ENCODE results near the gene MYLIP.

Gene MYLIP

DNA sequence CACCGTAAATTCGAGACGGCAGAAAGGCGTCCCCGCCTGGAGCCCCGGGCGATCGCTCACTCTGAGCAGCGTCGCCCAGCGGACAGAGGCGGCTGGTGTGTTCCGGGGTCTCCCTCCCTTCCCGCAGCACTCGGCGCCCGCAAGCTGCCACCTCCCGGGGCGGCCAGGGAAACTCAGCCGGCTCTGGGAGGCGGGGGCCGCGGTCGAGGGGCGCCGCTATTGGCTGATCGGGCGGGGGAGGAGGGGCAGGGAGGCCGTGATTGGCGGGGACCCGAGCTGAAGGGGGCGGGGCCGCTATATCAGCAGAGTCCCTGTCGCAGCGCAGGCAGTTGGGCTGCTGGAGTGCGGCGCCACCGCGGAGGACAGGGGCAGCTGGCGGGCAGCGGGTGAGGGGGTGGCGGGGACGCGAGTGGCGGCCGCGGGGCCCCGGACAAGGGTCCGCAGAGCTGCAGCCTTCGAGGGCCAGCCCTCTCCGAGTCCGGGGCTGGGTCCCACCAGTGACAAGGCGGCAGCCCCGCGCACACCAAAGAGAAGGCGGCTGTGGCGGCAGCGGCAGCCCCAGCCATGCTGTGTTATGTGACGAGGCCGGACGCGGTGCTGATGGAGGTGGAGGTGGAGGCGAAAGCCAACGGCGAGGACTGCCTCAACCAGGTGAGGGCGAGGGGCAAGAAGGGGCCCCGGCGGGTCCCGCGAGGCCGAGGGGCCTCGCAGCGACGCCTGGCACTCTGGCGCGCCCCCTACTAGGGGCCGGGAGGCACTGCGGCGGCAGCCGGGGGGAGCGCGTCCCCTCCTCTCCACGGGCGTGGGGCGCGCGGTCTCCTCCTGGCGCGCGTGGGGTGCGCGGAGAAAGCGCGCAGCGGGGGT is at the start of gene MYLIP:
Gene MYLIP (plus strand): TSS at position 328 of the 864 bp plus-strand sequence. CDS start 237 bp downstream, at position 565.
- DNase-seq (ENCODE audit: low read depth), result peak; percentile 96

DNA sequence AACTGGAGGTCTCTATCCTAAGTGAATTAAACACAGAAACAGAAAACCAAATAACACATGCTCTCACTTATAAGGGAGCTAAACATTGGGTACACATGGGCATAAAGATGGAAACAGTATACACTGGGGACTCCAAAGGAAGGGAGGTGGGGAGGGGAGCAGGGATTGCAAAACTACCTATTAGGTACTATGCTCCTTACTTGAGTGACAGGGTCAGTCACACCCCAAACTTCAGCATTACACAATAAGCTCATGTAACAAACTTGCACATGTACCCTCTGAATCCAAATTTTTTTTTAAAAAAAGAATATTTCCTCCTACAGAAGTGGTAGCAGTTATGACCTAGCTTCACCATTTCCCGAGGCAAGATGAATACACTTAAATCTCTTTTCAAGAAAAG is 49.5 kb upstream of the MYLIP start:
- DNase-seq (ENCODE audit: low read depth), result no peak

DNA sequence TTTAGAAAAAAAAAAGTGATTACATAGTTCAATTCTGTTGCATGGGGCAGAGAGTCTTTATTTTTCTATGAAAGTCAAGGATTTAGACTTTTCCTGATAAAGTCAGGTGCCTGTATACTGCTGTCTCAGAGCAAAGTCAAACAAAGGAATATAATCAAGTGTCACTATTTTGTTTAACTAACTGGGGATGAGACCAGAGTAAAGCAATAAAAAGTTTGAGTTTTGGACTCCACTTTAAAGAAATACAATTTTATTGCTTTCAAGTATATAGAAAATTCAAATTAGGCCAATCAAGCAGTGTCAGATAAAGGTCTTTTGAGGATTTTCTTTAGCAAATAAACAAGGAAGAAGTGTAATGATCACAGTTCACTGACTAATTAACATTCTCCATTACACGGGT is 48.7 kb upstream of the MYLIP start:
- no peak for DNase-seq (ENCODE audit: low read depth)

DNA sequence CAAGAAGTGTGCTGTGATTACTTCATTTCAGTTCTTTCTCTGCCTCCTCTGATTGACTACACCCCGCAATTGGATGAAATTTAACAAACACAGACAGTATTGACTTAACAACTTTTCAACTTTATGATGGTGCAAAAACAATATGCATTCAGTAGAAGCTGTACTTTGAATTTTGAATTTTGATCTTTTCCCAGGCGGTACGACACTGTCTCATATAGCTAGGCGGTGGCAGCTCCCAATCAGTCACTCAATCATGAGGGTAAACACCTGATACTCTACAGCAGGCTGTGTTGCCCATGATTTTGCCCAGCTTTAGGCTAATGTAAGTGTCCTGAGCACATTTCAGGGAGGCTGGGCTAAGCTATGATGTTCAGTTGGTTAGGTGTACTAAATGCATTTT is 47.6 kb upstream of the MYLIP start:
- no peak for DNase-seq (ENCODE audit: low read depth)

DNA sequence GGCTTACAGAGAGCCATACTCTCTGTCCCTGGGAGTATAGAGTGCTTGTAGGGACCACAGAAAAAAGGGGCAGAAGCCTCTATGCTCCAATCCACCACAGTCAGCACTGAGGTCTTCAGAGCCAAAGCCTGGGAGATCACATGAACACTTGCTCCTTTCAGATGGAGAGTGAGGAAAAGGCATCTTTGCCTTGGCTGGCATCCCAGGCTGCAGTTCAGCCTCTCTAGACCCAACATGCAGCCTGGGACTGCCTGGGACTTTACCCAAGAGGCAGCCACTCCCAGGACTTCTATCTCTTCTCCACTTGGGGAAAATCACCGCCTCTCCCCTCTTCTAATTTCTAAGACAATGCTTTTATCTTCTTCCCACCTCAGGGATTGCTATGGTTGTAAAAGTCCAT is 46.5 kb upstream of the MYLIP start:
- DNase-seq (ENCODE audit: low read depth), result no peak

- DNase-seq (ENCODE audit: low read depth), result no peak
Observed at GRCh38 chr6:16086965-16087364, 41.9 kb upstream of the MYLIP start.

- DNase-seq (ENCODE audit: low read depth), result no peak
Observed at GRCh38 chr6:16087386-16087785, 41.5 kb upstream of the MYLIP start.

GRCh38 chr6:16088409-16088808 is 40.5 kb upstream of the MYLIP start:
- no peak for DNase-seq (ENCODE audit: low read depth)

DNA sequence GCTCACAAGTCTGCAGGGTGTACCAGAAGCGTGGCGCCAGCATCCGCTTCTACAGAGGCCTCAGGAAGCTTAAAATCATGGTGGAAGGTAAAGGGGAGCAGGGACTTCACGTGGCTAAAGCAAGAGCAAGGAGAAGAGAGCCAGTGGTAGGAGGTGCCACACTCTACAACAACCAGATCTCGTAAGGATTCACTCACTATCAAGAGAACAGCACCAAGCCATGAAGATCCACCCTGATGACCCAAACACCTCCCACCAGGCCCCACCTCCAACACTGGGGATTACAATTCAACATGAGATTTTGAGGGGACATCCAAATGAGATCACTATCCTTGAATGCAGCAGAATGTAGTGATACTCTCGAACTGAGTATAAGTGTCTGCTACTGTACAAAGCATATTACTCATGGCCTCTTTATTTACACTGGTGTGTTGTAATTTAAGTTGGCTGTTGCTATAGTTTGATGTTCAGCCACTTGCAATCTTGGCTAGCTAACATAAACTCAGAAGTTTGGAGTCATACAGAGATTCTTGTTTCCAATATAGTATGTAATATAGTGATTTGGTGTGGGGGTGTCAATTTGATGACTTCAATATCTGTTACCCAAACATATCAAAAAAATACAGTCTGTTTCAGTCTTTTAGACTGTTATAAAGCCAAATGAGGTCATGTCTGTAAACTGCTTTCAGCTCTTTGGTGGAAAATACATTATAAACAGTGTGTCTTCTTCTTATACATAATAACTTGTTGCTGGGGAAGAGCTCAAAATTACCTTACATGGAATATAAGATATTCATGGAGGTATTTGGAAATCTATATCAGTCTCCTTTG is 39.4 kb upstream of the MYLIP start:
- no peak for DNase-seq (ENCODE audit: low read depth)

DNA sequence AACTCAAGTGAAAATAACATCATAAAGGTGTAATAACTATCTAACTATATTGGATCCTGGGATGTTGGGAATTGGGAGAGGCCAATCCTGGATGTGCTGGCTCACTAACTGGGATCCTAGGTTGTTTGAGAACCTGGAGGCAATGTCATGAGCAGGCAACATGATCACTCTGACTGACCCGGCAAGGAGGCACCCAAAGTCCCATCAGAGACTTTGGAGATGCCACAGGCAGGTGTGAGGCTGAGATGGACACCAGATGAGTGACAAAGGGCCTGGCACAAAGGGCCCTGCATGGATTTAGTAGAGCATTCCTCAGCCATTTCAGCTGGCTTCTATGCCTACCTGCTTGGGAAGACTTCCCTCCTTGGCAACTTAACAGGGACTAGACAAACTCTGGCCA is 38.4 kb upstream of the MYLIP start:
- no peak for DNase-seq (ENCODE audit: low read depth)

- DNase-seq (ENCODE audit: low read depth), result no peak
Observed at GRCh38 chr6:16090920-16091319, 38.0 kb upstream of the MYLIP start.

DNA sequence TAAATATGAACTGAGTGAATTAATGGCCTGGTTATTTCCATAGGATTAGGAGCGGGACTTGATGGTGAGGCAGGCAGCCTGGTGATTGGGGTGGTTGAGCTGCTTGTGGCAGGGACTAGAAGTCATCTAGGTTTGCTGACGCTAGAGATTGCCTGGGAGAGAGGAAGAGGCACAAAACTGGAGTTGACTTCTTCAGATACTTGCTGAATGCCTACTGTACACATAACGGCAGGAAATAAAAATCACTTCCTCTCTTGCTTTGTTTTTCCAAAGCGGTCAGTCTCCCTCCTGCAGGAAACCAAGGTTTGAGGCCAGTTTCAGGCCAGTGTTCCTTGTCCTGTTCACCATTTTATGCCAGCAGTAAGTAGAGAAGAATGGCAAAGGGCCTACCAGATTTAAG is 36.7 kb upstream of the MYLIP start:
- DNase-seq (ENCODE audit: low read depth), result no peak

DNA sequence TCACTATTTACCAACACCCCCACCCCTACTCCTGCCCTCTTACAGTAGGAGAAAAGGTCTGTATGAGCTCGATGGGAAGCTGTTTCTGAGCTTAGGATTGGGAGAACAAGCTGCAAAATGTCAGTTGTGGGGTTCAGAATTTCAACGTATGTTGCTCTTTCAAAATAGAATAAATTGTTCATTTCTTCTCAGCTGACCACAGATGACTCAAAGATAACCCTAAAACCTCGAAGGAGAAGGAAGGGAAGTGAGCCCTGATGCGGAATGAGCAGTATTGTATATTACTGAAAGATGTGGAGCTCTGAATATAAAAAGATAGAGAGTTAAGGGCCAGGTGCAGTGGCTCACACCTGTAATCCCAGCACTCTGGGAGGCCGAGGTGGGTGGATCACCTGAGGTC is 35.9 kb upstream of the MYLIP start:
- DNase-seq (ENCODE audit: low read depth), result no peak

- no peak for DNase-seq (ENCODE audit: low read depth)
Observed at GRCh38 chr6:16095180-16095579, 33.7 kb upstream of the MYLIP start.

DNA sequence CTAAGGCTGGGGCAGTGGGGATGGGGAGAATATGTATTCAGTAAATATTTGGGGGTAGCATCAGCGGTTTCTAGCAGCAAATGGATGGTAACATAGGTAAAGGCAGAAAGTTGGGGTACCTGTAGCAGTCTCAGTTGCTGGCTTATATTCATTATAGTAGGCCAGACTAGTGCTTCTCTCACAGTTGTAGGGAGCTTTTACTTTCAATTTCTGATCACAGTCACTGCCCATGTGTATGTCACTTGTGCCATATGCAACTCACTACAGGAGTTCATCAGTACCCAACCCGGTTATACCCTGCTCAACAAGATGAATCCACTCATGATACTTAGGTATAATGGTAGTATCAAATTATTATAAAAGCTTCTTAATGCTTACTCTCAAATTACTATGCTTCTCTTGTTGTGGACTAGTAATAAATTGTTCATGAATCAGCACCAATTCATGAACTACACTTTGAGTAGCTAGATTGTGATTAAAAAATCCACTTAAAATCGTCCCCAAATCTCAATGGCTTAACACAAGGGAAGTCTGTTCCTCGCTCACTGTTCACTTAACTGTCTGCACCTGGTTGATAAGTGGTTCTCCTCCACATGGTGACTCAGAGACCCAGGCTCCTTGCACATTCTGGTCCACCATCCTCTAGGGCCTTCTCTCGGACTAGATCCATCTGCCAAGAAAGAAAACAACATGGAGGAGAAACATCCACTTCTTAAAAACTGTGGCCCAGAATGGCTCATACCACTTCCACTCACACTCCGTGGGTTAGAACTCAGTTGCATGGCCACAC is 31.3 kb upstream of the MYLIP start:
- no peak for DNase-seq (ENCODE audit: low read depth)

- no peak for DNase-seq (ENCODE audit: low read depth)
Observed at GRCh38 chr6:16098211-16098610, 30.7 kb upstream of the MYLIP start.

- DNase-seq (ENCODE audit: low read depth), result no peak
Observed at GRCh38 chr6:16102208-16102607, 26.7 kb upstream of the MYLIP start.

DNA sequence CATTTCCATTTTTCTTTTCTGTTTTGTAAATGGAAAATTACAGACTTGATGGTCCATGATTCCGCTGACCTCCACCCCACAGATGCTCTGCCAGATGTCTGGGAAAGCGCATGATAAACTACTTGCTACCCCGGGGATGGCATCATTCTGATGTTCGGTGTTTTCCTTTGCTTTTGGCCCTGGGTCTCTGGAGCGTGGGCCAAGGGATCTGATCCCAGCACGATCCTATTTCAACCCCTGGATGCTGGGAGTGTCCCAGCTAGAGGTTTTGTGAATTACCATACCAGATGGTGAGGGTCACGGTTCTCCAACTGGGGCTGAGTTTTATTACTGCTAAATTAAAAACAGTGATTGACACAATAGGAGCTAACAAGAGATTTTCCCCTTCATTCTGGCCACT is 25.2 kb upstream of the MYLIP start:
- DNase-seq (ENCODE audit: low read depth), result no peak

- no peak for DNase-seq (ENCODE audit: low read depth)
Observed at GRCh38 chr6:16104624-16105433, 24.1 kb upstream of the MYLIP start.

DNA sequence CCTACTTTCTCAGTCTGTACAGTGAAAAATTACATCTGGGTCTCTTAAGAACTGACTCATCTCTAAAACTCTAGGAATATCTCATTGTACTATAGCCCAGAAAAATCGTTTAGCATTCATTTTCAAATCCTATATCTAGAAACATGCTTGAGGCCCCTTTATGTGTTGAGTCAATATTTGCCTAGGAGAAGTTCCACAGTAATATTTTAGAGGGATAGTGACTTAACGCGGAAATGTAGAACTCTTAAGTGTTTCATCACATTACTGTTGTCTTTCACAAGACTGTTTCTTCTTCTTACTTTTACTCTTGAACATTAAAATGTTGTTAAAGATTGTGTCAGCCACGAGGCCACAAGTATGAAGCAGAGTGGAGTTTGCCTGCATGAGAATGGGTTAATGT is 23.0 kb upstream of the MYLIP start:
- DNase-seq (ENCODE audit: low read depth), result no peak

GRCh38 chr6:16106991-16107787 is 21.7 kb upstream of the MYLIP start:
- no peak for DNase-seq (ENCODE audit: low read depth)
